Panc1 (cell line): ENCODE data around the gene MYB. TPM values are rescaled to one million over a fixed set of nuclear protein-coding genes. Genes with fewer than 3 reads are reported as not detected.

ENCODE experiments used
- ATAC-seq: fragments of 200-7000 bp; cut with Tn5 transposase; 2 replicates; pipeline ENCODE4 v1.9.1; 2020; ENCODE audit warnings: mild to moderate bottlenecking, moderate library complexity
- BruUV-seq: library from RNA; stranded (reverse); fragments of 400-500 nt; replicated peaks from 2 replicates; lab custom pipeline; 2021; lab: Mats Ljungman, UMichigan
- CTCF ChIA-PET: fragments of 300-600 bp; sonication (Branson Sonifier 250); formaldehyde crosslinking; loops from one replicate; lab custom pipeline; 2022; ENCODE audit warnings: antibody characterized with exemption; lab: Charles Lee
- POLR2A ChIA-PET: fragments of 300-600 bp; sonication (Branson Sonifier 250); formaldehyde crosslinking; loops from one replicate; lab custom pipeline; 2022; ENCODE audit warnings: antibody characterized with exemption; lab: Charles Lee
- DNase-seq: peaks from one replicate; pipeline ENCODE4 v3.0.0-alpha.2; 2010; ENCODE audit warnings: low read depth, low spot score
- H3K27ac ChIP-seq: 2 replicates; pipeline ENCODE4 v1.5.1; 2011; ENCODE audit warnings: mild to moderate bottlenecking, low read length, inconsistent platforms
- H3K27me3 ChIP-seq: fragments of 200-500 bp; sonication (Bioruptor generic); 2 replicates; pipeline ENCODE4 v1.6.0; 2014; ENCODE audit warnings: low read length, inconsistent platforms; ENCODE audit not compliant: control insufficient read depth, insufficient read depth
- H3K36me3 ChIP-seq: fragments of 200-500 bp; sonication (Bioruptor generic); 2 replicates; pipeline ENCODE4 v1.5.1; 2014; ENCODE audit warnings: inconsistent platforms, mild to moderate bottlenecking, low read length, moderate library complexity; ENCODE audit not compliant: control insufficient read depth, insufficient read depth
- H3K4me1 ChIP-seq: 2 replicates; pipeline ENCODE4 v1.5.1; 2011; ENCODE audit warnings: inconsistent platforms, mild to moderate bottlenecking, low read length, moderate library complexity; ENCODE audit not compliant: control insufficient read depth, insufficient read depth
- H3K4me3 ChIP-seq, 2 experiments: 2 replicates each; pipeline ENCODE4 v1.5.1; 2011 to 2012; ENCODE audit warnings: low read depth in 2 of 2, low read length in 2 of 2, mild to moderate bottlenecking in 2 of 2, inconsistent platforms in 1 of 2, moderate library complexity in 1 of 2
- H3K9me3 ChIP-seq: fragments of 200-500 bp; sonication (Bioruptor generic); 2 replicates; pipeline ENCODE4 v1.5.1; 2014; ENCODE audit warnings: low read depth, mild to moderate bottlenecking, inconsistent platforms, low read length, moderate library complexity; ENCODE audit not compliant: control insufficient read depth, insufficient read depth
- POLR2AphosphoS5 ChIP-seq: IDR thresholded peaks from 2 replicates; pipeline ENCODE4 v1.6.1; 2012; ENCODE audit warnings: mild to moderate bottlenecking, low read depth, low read length, moderate library complexity
- SIN3A ChIP-seq: IDR thresholded peaks from 2 replicates; pipeline ENCODE4 v1.6.1; 2012; ENCODE audit warnings: low read depth, mild to moderate bottlenecking, low read length, moderate library complexity, borderline replicate concordance; ENCODE audit not compliant: insufficient read depth
- TCF7L2 ChIP-seq: IDR thresholded peaks from 2 replicates; pipeline ENCODE4 v1.6.1; 2011; ENCODE audit warnings: mild to moderate bottlenecking, low read depth, low read length, inconsistent platforms
- in situ Hi-C: cut with HindIII; loops from 2 replicates; pipeline ENCODE4 v1.10.0; 2016; ENCODE audit warnings: low sequenced_read_pairs, low pct_unique_long_range_greater_than_20kb
- intact Hi-C: fragments of 100-400 bp; cut with micrococcal nuclease; formaldehyde crosslinking; loops from one replicate; pipeline ENCODE4 v1.10.0; 2022; ENCODE audit not compliant: unreplicated experiment
- total RNA-seq: library from RNA; stranded (reverse); gene quantifications from one replicate; pipeline ENCODE4 v1.2.1, GENCODE V29; 2021; ENCODE audit not compliant: unreplicated experiment
- TF ChIP-seq, protein P1 (sequence below), 2 experiments: IDR thresholded peaks; 2 replicates each; pipeline ENCODE4 v1.6.1; 2011 to 2012; ENCODE audit warnings: low read depth in 2 of 2, control low read depth in 1 of 2, low read length in 1 of 2, mild to moderate bottlenecking in 1 of 2, moderate library complexity in 1 of 2; ENCODE audit not compliant: insufficient read depth in 1 of 2
- TF ChIP-seq, protein P2 (sequence below): fragments of 450-650 bp; IDR thresholded peaks from 2 replicates; pipeline ENCODE4 v1.5.1; 2017; ENCODE audit warnings: mild to moderate bottlenecking

The MYB gene
- total RNA-seq, 1 experiment from 2014 or later: 1.3 TPM

DNA sequence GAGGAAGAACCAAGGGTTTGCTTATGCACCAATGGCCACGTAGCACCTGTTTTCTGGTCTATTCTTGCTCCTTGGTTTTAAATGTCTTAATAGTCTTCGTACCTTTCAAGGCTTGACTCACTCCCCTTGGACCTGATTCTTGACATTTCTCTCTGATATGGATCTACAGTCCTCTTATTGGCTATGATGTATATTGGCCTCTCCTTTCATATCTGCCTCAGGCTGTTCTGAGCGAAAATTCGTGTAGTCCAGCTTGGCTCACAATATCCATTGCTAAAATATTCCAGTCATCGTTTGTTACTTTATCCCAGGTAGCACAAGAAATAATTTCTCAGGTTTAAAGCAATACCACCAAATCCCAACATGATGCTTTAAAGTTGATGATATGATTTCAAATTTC is 59.6 kb downstream of the MYB start:
- in situ Hi-C loops (no loop called here), intact Hi-C loops (no loop called here)
- no peaks in the 10 kb centered on the region; the same call in 1 of the 2 replicates for H3K27me3 ChIP-seq
- ATAC-seq (no peak), DNase-seq (no peak)
- H3K9me3 ChIP-seq: no peaks in the 10 kb centered on the region
- no peaks in the 10 kb centered on the region for H3K36me3 ChIP-seq
- CTCF ChIA-PET: interaction anchor here (0.5 kb wide), 1 partner anchor 8 kb away, joined by 6 read pairs; no protein-coding TSS in a partner anchor
- no peak overlapping the region for H3K27ac ChIP-seq
- no peak overlapping the region for H3K4me3 ChIP-seq
- POLR2A ChIA-PET: no interaction called here
- BruUV-seq: no TSS peak
- H3K4me1 ChIP-seq: no peaks in the 10 kb centered on the region
- no peak for TF ChIP-seq SIN3A
- TF ChIP-seq, protein P1, sequence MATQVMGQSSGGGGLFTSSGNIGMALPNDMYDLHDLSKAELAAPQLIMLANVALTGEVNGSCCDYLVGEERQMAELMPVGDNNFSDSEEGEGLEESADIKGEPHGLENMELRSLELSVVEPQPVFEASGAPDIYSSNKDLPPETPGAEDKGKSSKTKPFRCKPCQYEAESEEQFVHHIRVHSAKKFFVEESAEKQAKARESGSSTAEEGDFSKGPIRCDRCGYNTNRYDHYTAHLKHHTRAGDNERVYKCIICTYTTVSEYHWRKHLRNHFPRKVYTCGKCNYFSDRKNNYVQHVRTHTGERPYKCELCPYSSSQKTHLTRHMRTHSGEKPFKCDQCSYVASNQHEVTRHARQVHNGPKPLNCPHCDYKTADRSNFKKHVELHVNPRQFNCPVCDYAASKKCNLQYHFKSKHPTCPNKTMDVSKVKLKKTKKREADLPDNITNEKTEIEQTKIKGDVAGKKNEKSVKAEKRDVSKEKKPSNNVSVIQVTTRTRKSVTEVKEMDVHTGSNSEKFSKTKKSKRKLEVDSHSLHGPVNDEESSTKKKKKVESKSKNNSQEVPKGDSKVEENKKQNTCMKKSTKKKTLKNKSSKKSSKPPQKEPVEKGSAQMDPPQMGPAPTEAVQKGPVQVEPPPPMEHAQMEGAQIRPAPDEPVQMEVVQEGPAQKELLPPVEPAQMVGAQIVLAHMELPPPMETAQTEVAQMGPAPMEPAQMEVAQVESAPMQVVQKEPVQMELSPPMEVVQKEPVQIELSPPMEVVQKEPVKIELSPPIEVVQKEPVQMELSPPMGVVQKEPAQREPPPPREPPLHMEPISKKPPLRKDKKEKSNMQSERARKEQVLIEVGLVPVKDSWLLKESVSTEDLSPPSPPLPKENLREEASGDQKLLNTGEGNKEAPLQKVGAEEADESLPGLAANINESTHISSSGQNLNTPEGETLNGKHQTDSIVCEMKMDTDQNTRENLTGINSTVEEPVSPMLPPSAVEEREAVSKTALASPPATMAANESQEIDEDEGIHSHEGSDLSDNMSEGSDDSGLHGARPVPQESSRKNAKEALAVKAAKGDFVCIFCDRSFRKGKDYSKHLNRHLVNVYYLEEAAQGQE (IDR thresholded peaks at IDR 0.05; ENCODE audit: insufficient read depth in 1 of 2, low read depth in 2 of 2, low read length in 1 of 2): no peak
- TF ChIP-seq TCF7L2: no peak
- TF ChIP-seq, protein P2, sequence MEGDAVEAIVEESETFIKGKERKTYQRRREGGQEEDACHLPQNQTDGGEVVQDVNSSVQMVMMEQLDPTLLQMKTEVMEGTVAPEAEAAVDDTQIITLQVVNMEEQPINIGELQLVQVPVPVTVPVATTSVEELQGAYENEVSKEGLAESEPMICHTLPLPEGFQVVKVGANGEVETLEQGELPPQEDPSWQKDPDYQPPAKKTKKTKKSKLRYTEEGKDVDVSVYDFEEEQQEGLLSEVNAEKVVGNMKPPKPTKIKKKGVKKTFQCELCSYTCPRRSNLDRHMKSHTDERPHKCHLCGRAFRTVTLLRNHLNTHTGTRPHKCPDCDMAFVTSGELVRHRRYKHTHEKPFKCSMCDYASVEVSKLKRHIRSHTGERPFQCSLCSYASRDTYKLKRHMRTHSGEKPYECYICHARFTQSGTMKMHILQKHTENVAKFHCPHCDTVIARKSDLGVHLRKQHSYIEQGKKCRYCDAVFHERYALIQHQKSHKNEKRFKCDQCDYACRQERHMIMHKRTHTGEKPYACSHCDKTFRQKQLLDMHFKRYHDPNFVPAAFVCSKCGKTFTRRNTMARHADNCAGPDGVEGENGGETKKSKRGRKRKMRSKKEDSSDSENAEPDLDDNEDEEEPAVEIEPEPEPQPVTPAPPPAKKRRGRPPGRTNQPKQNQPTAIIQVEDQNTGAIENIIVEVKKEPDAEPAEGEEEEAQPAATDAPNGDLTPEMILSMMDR: no peak
- TF ChIP-seq POLR2AphosphoS5: no peak

DNA sequence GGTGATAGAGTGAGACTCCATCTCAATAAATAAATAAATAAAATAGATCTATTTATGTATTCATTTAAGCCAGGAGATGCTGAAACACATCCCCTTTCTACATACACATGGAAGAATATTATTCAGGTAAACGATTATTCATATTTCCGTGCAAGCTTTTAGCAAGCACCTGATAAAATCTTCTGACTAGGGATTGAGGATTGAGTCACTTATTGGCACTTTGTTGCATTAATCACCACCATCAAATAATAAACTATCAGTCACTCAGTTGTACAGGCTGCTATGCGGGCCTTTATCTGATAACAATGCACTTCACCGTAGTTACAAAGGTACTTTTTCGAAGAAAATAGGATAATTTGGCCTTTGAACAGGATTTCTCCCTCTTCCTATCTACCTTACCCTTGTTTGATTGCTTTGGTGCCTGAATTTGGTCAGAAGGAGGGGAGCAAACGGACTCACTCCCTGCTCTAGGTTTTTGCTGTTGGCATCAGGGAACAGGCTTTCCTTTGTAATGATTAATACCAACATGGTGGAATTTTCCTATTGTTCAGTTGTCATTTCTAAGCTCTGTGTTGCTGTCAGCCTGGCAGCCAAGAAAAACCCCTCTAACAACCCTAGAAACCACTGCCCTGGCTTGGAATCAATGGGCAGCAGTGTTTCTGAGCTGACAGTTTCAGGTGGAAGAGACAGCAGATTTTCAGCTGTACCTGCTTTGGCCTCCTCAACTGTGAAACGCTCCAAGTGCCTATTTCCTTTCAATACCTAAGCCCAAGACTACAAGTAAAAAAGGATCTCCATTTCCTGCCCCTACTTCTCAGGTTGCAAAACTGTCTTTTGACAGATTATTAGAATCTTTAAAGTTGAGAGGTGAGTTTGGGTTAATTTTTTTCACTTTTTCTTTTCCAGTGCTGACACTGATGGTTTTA is 63.0 kb downstream of the MYB start:
- H3K36me3 ChIP-seq: no peaks in the 10 kb centered on the region
- POLR2A ChIA-PET: interaction anchor here (0.6 kb wide), 1 partner anchor 285 kb away, joined by 3 read pairs; no protein-coding TSS in a partner anchor
- intact Hi-C loops: no loop called here
- in situ Hi-C loops: no loop called here
- no peak overlapping the region for H3K27ac ChIP-seq
- no peak overlapping the region for H3K4me3 ChIP-seq
- no TSS peak for BruUV-seq
- no peaks in the 10 kb centered on the region for H3K9me3 ChIP-seq
- H3K4me1 ChIP-seq: no peaks in the 10 kb centered on the region
- DNase-seq: no peak
- H3K27me3 ChIP-seq: no peaks in the 10 kb centered on the region; the same call in 1 of the 2 replicates
- CTCF ChIA-PET: no interaction called here
- ATAC-seq: no peak
- TF ChIP-seq TCF7L2: no peak

DNA sequence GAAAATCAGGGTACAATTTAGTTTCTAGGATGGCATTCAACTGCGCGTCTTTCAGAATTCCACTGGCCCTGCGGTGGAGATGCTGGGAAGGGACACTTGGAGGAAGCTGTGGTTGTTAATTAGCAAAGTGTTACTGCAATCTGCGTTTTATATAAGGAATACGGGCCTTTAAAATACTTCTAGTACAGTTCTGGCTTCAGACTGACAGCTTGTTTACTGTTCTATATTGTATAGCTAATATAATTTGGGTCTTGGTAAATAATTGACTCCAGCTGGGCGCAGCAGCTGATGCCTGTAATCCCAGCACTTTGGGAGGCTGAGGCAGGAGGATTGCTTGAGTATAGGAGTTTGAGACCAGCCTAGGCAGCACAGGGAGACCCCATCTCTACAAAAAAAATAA is 63.7 kb downstream of the MYB start:
- no peak for DNase-seq
- Histone ChIP-seq H3K4me3 (no peak overlapping the region), H3K27ac (no peak overlapping the region), H3K4me1 (no peaks in the 10 kb centered on the region), H3K27me3 (no peaks in the 10 kb centered on the region; the same call in 1 of the 2 replicates), H3K9me3 (no peaks in the 10 kb centered on the region), H3K36me3 (no peaks in the 10 kb centered on the region)
- intact Hi-C loops: no loop called here
- ATAC-seq: no peak
- ChIA-PET POLR2A (interaction anchor here (0.6 kb wide), 1 partner anchor 286 kb away, joined by 3 read pairs; no protein-coding TSS in a partner anchor), CTCF (no interaction called here)
- BruUV-seq: no TSS peak
- in situ Hi-C loops: no loop called here
- TF ChIP-seq TCF7L2 (no peak), SIN3A (no peak), POLR2AphosphoS5 (no peak)
- TF ChIP-seq, protein P2: no peak
- TF ChIP-seq, protein P1 (IDR thresholded peaks at IDR 0.05; ENCODE audit: insufficient read depth in 1 of 2, low read depth in 2 of 2, low read length in 1 of 2): no peak
